GM12878 (cell line): Measurements from ENCODE around the gene CRBN. TPM values are rescaled to one million over a fixed set of nuclear protein-coding genes. Genes with fewer than 3 reads are reported as not detected.

Experiments used
- ATAC-seq: fragments of 200-7000 bp; cut with Tn5 transposase; 3 replicates; pipeline ENCODE4 v1.9.1; 2020; ENCODE audit warnings: mild to moderate bottlenecking, moderate library complexity
- BruUV-seq: library from RNA; stranded (reverse); fragments of 400-500 nt; replicated peaks from 2 replicates; lab custom pipeline; 2021; lab: Mats Ljungman, UMichigan
- CTCF ChIA-PET: fragments of 300-600 bp; sonication (Branson Sonifier 250); formaldehyde crosslinking; extraction: SDS; loops from one replicate; lab custom pipeline; 2021; ENCODE audit warnings: inconsistent platforms; lab: Yijun Ruan, JAX
- POLR2A ChIA-PET: fragments of 350-600 bp; formaldehyde crosslinking; extraction: SDS; loops from one replicate; lab custom pipeline; 2021; ENCODE audit warnings: inconsistent platforms; lab: Charles Lee
- RAD21 ChIA-PET: fragments of 300-600 bp; sonication (Branson Sonifier 250); formaldehyde crosslinking; loops from one replicate; lab custom pipeline; 2023; ENCODE audit warnings: antibody characterized with exemption; ENCODE audit not compliant: unreplicated experiment; lab: Charles Lee
- SMC1A ChIA-PET: fragments of 300-600 bp; sonication (Branson Sonifier 250); formaldehyde crosslinking; loops from one replicate; lab custom pipeline; 2023; ENCODE audit not compliant: unreplicated experiment, uncharacterized antibody; lab: Charles Lee
- DNase-seq: peaks from one replicate; pipeline ENCODE4 v3.0.0-alpha.2; 2011; ENCODE audit warnings: low read depth, low spot score
- FAIRE-seq: peaks from 3 replicates; lab custom pipeline; 2011; peaks lifted over from hg19 to GRCh38; lab: Jason Lieb, UNC
- H2AFZ ChIP-seq: 2 replicates; pipeline ENCODE4 v1.6.0; 2011; ENCODE audit warnings: low read depth, low read length, control low read depth; ENCODE audit not compliant: control insufficient read depth
- H3K27ac ChIP-seq: 2 replicates; pipeline ENCODE4 v1.5.1; 2011; ENCODE audit warnings: control low read depth; ENCODE audit not compliant: control insufficient read depth, insufficient read depth
- H3K27me3 ChIP-seq, 2 experiments: replicated peaks in 1 of 2; 2 replicates each; pipeline versions ENCODE4 v1.6.0 to v1.6.1; 2011; ENCODE audit warnings: low read length in 1 of 2; ENCODE audit not compliant: control insufficient read depth in 2 of 2, insufficient read depth in 2 of 2
- H3K36me3 ChIP-seq, 2 experiments: 2 replicates each; pipeline ENCODE4 v1.5.1; 2011; ENCODE audit warnings: low read length in 1 of 2; ENCODE audit not compliant: control insufficient read depth in 2 of 2, insufficient read depth in 2 of 2
- H3K4me1 ChIP-seq: 2 replicates; pipeline ENCODE4 v1.6.1; 2011; ENCODE audit warnings: mild to moderate bottlenecking, low read length, moderate library complexity, mixed read lengths; ENCODE audit not compliant: control insufficient read depth, insufficient read depth
- H3K4me2 ChIP-seq: 2 replicates; pipeline ENCODE4 v1.6.0; 2011; ENCODE audit warnings: control low read depth; ENCODE audit not compliant: control insufficient read depth, insufficient read depth
- H3K4me3 ChIP-seq: fragments of 200-600 bp; sonication (generic); 2 replicates; pipeline ENCODE4 v1.5.1; 2016
- H3K79me2 ChIP-seq: 2 replicates; pipeline ENCODE4 v1.6.0; 2011; ENCODE audit warnings: low read length; ENCODE audit not compliant: control insufficient read depth, insufficient read depth
- H3K9ac ChIP-seq: 2 replicates; pipeline ENCODE4 v1.8.0; 2011; ENCODE audit warnings: low read length, control low read depth, mixed read lengths; ENCODE audit not compliant: control insufficient read depth, insufficient read depth
- H3K9me3 ChIP-seq: replicated peaks from 3 replicates; pipeline ENCODE4 v1.5.1; 2011; ENCODE audit warnings: mild to moderate bottlenecking, low read length; ENCODE audit not compliant: control insufficient read depth, insufficient read depth
- H4K20me1 ChIP-seq: 2 replicates; pipeline ENCODE4 v1.6.0; 2011; ENCODE audit not compliant: control insufficient read depth, insufficient read depth
- CEBPB ChIP-seq, 2 experiments: fragments of 150-350 bp in 1 of 2; IDR thresholded peaks; 2 replicates each; pipeline ENCODE4 v1.6.1; 2012 to 2014; ENCODE audit warnings: low read depth in 2 of 2, low read length in 2 of 2, borderline replicate concordance in 1 of 2, inconsistent platforms in 1 of 2
- MAX ChIP-seq: IDR thresholded peaks from 2 replicates; pipeline ENCODE4 v1.6.1; 2012; ENCODE audit warnings: low read depth, low read length, improper control_type of control experiment
- MLLT1 ChIP-seq: fragments of 450-650 bp; IDR thresholded peaks from 2 replicates; pipeline ENCODE4 v1.6.1; 2016; ENCODE audit warnings: mild to moderate bottlenecking
- PBX3 ChIP-seq: IDR thresholded peaks from 2 replicates; pipeline ENCODE4 v1.6.1; 2011; ENCODE audit warnings: mild to moderate bottlenecking, low read depth, low read length, moderate library complexity; ENCODE audit not compliant: insufficient replicate concordance
- RELB ChIP-seq: fragments of 450-650 bp; IDR thresholded peaks from 2 replicates; pipeline ENCODE4 v1.6.1; 2017; ENCODE audit warnings: low read depth, mild to moderate bottlenecking, moderate library complexity
- SMAD1 ChIP-seq: fragments of 450-650 bp; IDR thresholded peaks from 2 replicates; pipeline ENCODE4 v1.6.1; 2018; ENCODE audit warnings: mild to moderate bottlenecking, low read depth; ENCODE audit not compliant: partially characterized antibody
- TCF7 ChIP-seq: IDR thresholded peaks from 2 replicates; pipeline ENCODE4 v1.6.1; 2014; ENCODE audit warnings: antibody characterized with exemption, borderline replicate concordance
- ZBTB4 ChIP-seq: fragments of 450-650 bp; formaldehyde crosslinking; IDR thresholded peaks from 2 replicates; pipeline ENCODE4 v1.4.0; 2022; ENCODE audit warnings: mild to moderate bottlenecking, moderate library complexity
- WGBS: methylation state at CpG from one replicate; pipeline ENCODE4 v1.1.6; 2016; ENCODE audit warnings: low lambda C conversion rate; ENCODE audit not compliant: insufficient replicate concordance, insufficient coverage; ENCODE audit errors: missing lambda C conversion rate; 5-methylcytosine and 5-hydroxymethylcytosine counted together
- in situ Hi-C: fragments of 300-500 bp; cut with MboI; formaldehyde crosslinking; loops from 9 replicates; pipeline ENCODE4 v1.14.3; 2018; ENCODE audit warnings: mixed read lengths
- intact Hi-C: fragments of 100-400 bp; cut with micrococcal nuclease; formaldehyde crosslinking; loops from one replicate; pipeline ENCODE4 v1.14.2; 2022; ENCODE audit not compliant: unreplicated experiment
- polyA plus RNA-seq, 11 experiments: library from polyadenylated mRNA; depleted of rRNA in 4 of 11; unstranded in 6 of 11; stranded (reverse) in 5 of 11; fragments of >200 nt; fragmentation: Nextera tagmentation in 4 of 11; fragmentation: Illumina TruSeq in 1 of 11; extraction: Ambion mirVana in 4 of 11; extraction: Trizol in 1 of 11; gene quantifications; 1 replicate in 1 of 11; 2 replicates in 10 of 11; pipeline versions ENCODE4 v1.2.1 to v1.2.3, GENCODE V29; 2011 to 2016; ENCODE audit warnings: inconsistent platforms in 2 of 11, missing spikeins in 2 of 11, low read depth in 1 of 11
- total RNA-seq, 4 experiments: library from RNA; depleted of rRNA in 3 of 4; stranded (reverse); fragments of >200 nt in 3 of 4; fragmentation: Illumina TruSeq in 1 of 4; extraction: Trizol in 1 of 4; gene quantifications; 2 replicates each; pipeline versions ENCODE4 v1.2.1 to v1.2.3, GENCODE V29; 2013 to 2021

The CRBN gene
- total and polyA plus RNA-seq, 10 of the 15 experiments (the other 5 are each of a cell fraction or from before 2014, with no cell fraction given) = 21.7 to 115 (median 35.8) TPM

- no peak for TF ChIP-seq TCF7
- TF ChIP-seq PBX3 = no peak
- TF ChIP-seq CEBPB (IDR thresholded peaks at IDR 0.05; ENCODE audit: borderline replicate concordance in 1 of 2, low read depth in 2 of 2, low read length in 2 of 2) = no peak
Observed at GRCh38 chr3:3134750-3135448, 44.6 kb downstream of the CRBN start (continued).

- Histone ChIP-seq H3K9me3 (peaks cover 2% of the 10 kb centered on the region; the same call in 1 of the 3 replicates), H3K9ac (no peak overlapping the region), H3K27ac (no peak overlapping the region), H2AFZ (no peak overlapping the region), H3K4me3 (no peak overlapping the region), H3K4me1 (no peaks in the 10 kb centered on the region), H3K79me2 (peaks cover 33% of the 10 kb centered on the region), H3K4me2 (no peak overlapping the region), H3K36me3 (peaks cover 0 to 18% of the 10 kb centered on the region in 2 experiments), H4K20me1 (no peaks in the 10 kb centered on the region), H3K27me3 (no peaks in the 10 kb centered on the region)
- intact Hi-C loops = no loop called here
- in situ Hi-C loops = no loop called here
- ChIA-PET CTCF (interaction anchor here (0.8 to 1.3 kb wide), 4 partner anchors 37 to 211 kb away, joined by 3 to 4 read pairs (median 4); partner anchors contain the start of gene CRBN), RAD21 (no interaction called here), SMC1A (interaction anchor here (1.3 to 1.5 kb wide), 2 partner anchors 8 to 21 kb away, joined by 4 read pairs; no protein-coding TSS in a partner anchor), POLR2A (no interaction called here)
- no TSS peak for BruUV-seq
- 100% methylated on average over 6 of the region's 6 CpGs for WGBS
- no peak for FAIRE-seq
- DNase-seq = no peak
- ATAC-seq = no peak
- TF ChIP-seq RELB (no peak), SMAD1 (no peak), MLLT1 (no peak), MAX (no peak), ZBTB4 (CRISPR knock-in tag) (no peak)
Observed at GRCh38 chr3:3133500-3133899, 46.0 kb downstream of the CRBN start.
